ENCODE measurements around the gene HS3ST1.

Gene HS3ST1

GRCh38 chr4:11428231-11428898, at the start of gene HS3ST1:
Gene HS3ST1, minus strand, starts transcription at chr4:11428894. Its CDS starts 28,889 bp downstream, at chr4:11400005.
- DNase-seq (ENCODE audit: low read depth) = no peak

- DNase-seq (ENCODE audit: low read depth) = no peak
These were observed 47.2 kb upstream of the HS3ST1 start for GRCh38 chr4:11475871-11476270.

GRCh38 chr4:11474146-11474545, 45.5 kb upstream of the HS3ST1 start:
- no peak for DNase-seq (ENCODE audit: low read depth)

- no peak for DNase-seq (ENCODE audit: low read depth)
These were observed 43.8 kb upstream of the HS3ST1 start for GRCh38 chr4:11472535-11472934.

GRCh38 chr4:11471618-11472017, 42.9 kb upstream of the HS3ST1 start:
- no peak for DNase-seq (ENCODE audit: low read depth)

- no peak for DNase-seq (ENCODE audit: low read depth)
These were observed 42.4 kb upstream of the HS3ST1 start for GRCh38 chr4:11471046-11471441.

GRCh38 chr4:11470438-11471045, 41.8 kb upstream of the HS3ST1 start:
- DNase-seq (ENCODE audit: low read depth) = no peak

- DNase-seq (ENCODE audit: low read depth) = no peak
These were observed 41.1 kb upstream of the HS3ST1 start for GRCh38 chr4:11469650-11470437.

GRCh38 chr4:11468901-11469300, 40.2 kb upstream of the HS3ST1 start:
- no peak for DNase-seq (ENCODE audit: low read depth)

GRCh38 chr4:11467931-11468330, 39.2 kb upstream of the HS3ST1 start:
- no peak for DNase-seq (ENCODE audit: low read depth)

GRCh38 chr4:11463707-11464106, 35.0 kb upstream of the HS3ST1 start:
- no peak for DNase-seq (ENCODE audit: low read depth)

GRCh38 chr4:11456401-11456800, 27.7 kb upstream of the HS3ST1 start:
- DNase-seq (ENCODE audit: low read depth) = no peak

- no peak for DNase-seq (ENCODE audit: low read depth)
These were observed 26.6 kb upstream of the HS3ST1 start for GRCh38 chr4:11455201-11455835.

GRCh38 chr4:11451716-11452115, 23.0 kb upstream of the HS3ST1 start:
- DNase-seq (ENCODE audit: low read depth) = no peak

- DNase-seq (ENCODE audit: low read depth) = no peak
These were observed 17.6 kb upstream of the HS3ST1 start for GRCh38 chr4:11446155-11446811.

- DNase-seq (ENCODE audit: low read depth) = no peak
These were observed 12.5 kb upstream of the HS3ST1 start for GRCh38 chr4:11441194-11441556.

GRCh38 chr4:11440481-11441193, 11.9 kb upstream of the HS3ST1 start:
- no peak for DNase-seq (ENCODE audit: low read depth)

- no peak for DNase-seq (ENCODE audit: low read depth)
These were observed 11.1 kb upstream of the HS3ST1 start for GRCh38 chr4:11439836-11440235.

GRCh38 chr4:11438647-11439046, 10.0 kb upstream of the HS3ST1 start:
- DNase-seq (ENCODE audit: low read depth) = no peak

GRCh38 chr4:11436673-11437072, 8.0 kb upstream of the HS3ST1 start:
- no peak for DNase-seq (ENCODE audit: low read depth)

- DNase-seq (ENCODE audit: low read depth) = no peak
These were observed 7.4 kb upstream of the HS3ST1 start for GRCh38 chr4:11436084-11436483.

GRCh38 chr4:11435557-11435956, 6.9 kb upstream of the HS3ST1 start:
- DNase-seq (ENCODE audit: low read depth) = no peak
